K562 (cell line): ENCODE results near the gene ZBTB9. TPM values are rescaled to one million over a fixed set of nuclear protein-coding genes. Genes with fewer than 3 reads are reported as not detected.

Experiments
- ATAC-seq: fragments of 200-7000 bp; cut with Tn5 transposase; 3 replicates; pipeline ENCODE4 v1.9.1; 2020; ENCODE audit warnings: moderate library complexity
- BruUV-seq: library from RNA; stranded (reverse); fragments of 400-500 nt; replicated peaks from 2 replicates; lab custom pipeline; 2021; lab: Mats Ljungman, UMichigan
- CTCF ChIA-PET: fragments of 300-600 bp; formaldehyde crosslinking; extraction: SDS; loops from one replicate; lab custom pipeline; 2021; ENCODE audit warnings: low intra/inter-chr PET ratio; lab: Yijun Ruan, JAX
- POLR2A ChIA-PET: fragments of 300-600, 350-650 bp; sonication (Branson Sonifier 250); formaldehyde crosslinking; extraction: SDS; loops from one replicate; lab custom pipeline; 2021; ENCODE audit warnings: antibody characterized with exemption, inconsistent platforms; lab: Yijun Ruan, JAX
- DNase-seq, 4 experiments: peaks; one replicate each; pipeline versions ENCODE4 v3.0.0 to v3.0.0-alpha.2; 2011 to 2018; ENCODE audit warnings: low spot score in 3 of 4, mixed read lengths in 3 of 4; ENCODE audit errors: extremely low read depth in 1 of 4
- FAIRE-seq: peaks from 2 replicates; lab custom pipeline; 2011; peaks lifted over from hg19 to GRCh38; lab: Jason Lieb, UNC
- H2AFZ ChIP-seq: 2 replicates; pipeline ENCODE4 v1.6.0; 2011; ENCODE audit warnings: low read depth, low read length, control low read depth, inconsistent platforms
- H3K27ac ChIP-seq: fragments of 200-600 bp; 3 replicates; pipeline ENCODE4 v1.8.0; 2011; ENCODE audit warnings: low read depth, mild to moderate bottlenecking, control low read depth, inconsistent platforms, low read length, moderate library complexity, mixed read lengths; ENCODE audit errors: extremely low read depth
- H3K27me3 ChIP-seq, 2 experiments: fragments of 300-600 bp in 1 of 2; 2 replicates in 1 of 2; 3 replicates in 1 of 2; pipeline versions ENCODE4 v1.6.0 to v1.8.0; 2011; ENCODE audit warnings: inconsistent platforms in 2 of 2, low read length in 2 of 2, mild to moderate bottlenecking in 1 of 2, mixed read lengths in 1 of 2, moderate library complexity in 1 of 2; ENCODE audit not compliant: control insufficient read depth in 2 of 2, insufficient read depth in 2 of 2
- H3K36me3 ChIP-seq: fragments of 300-600 bp; 3 replicates; pipeline ENCODE4 v1.8.0; 2011; ENCODE audit warnings: mild to moderate bottlenecking, low read length, inconsistent platforms; ENCODE audit not compliant: control insufficient read depth, insufficient read depth
- H3K4me1 ChIP-seq, 2 experiments: fragments of 200-600 bp in 1 of 2; replicated peaks in 1 of 2; 2 replicates in 1 of 2; 3 replicates in 1 of 2; pipeline versions ENCODE4 v1.5.1 to v1.8.0; 2011; ENCODE audit warnings: inconsistent platforms in 2 of 2, low read length in 2 of 2, mild to moderate bottlenecking in 1 of 2, mixed read lengths in 1 of 2, moderate library complexity in 1 of 2; ENCODE audit not compliant: control insufficient read depth in 2 of 2, insufficient read depth in 2 of 2
- H3K4me2 ChIP-seq: 2 replicates; pipeline ENCODE4 v1.6.1; 2011; ENCODE audit warnings: low read length, control low read depth, inconsistent platforms, mixed read lengths; ENCODE audit not compliant: insufficient read depth
- H3K4me3 ChIP-seq: fragments of 200-600 bp; sonication (generic), shearing (Covaris generic); 2 replicates; pipeline ENCODE4 v1.5.1; 2016; ENCODE audit warnings: control low read depth, inconsistent platforms
- H3K79me2 ChIP-seq: fragments of 200-600 bp; 3 replicates; pipeline ENCODE4 v1.8.0; 2011; ENCODE audit warnings: low read length, inconsistent platforms; ENCODE audit not compliant: control insufficient read depth, insufficient read depth
- H3K9ac ChIP-seq, 2 experiments: 2 replicates each; pipeline versions ENCODE4 v1.6.0 to v1.6.1; 2011; ENCODE audit warnings: low read depth in 2 of 2, low read length in 2 of 2, control low read depth in 1 of 2, inconsistent platforms in 1 of 2, mild to moderate bottlenecking in 1 of 2, mixed read lengths in 1 of 2; ENCODE audit not compliant: insufficient read depth in 1 of 2
- H3K9me1 ChIP-seq: one replicate; pipeline ENCODE4 v1.6.0; 2011; ENCODE audit warnings: inconsistent platforms, mild to moderate bottlenecking, low read length, moderate library complexity; ENCODE audit not compliant: control insufficient read depth, insufficient read depth
- H3K9me3 ChIP-seq: replicated peaks from 2 replicates; pipeline ENCODE4 v1.5.1; 2011; ENCODE audit warnings: low read depth, low read length, inconsistent platforms; ENCODE audit not compliant: control insufficient read depth, insufficient read depth
- H4K20me1 ChIP-seq: replicated peaks from 2 replicates; pipeline ENCODE4 v1.6.1; 2011; ENCODE audit warnings: low read length, inconsistent platforms, mixed read lengths; ENCODE audit not compliant: control insufficient read depth, insufficient read depth
- CEBPB ChIP-seq: fragments of 450-650 bp; IDR thresholded peaks from 2 replicates; pipeline ENCODE4 v1.6.1; 2016; ENCODE audit warnings: missing genetic modification characterization, missing compliant biosample characterization
- CREBBP ChIP-seq: IDR thresholded peaks from one replicate; pipeline ENCODE4 v1.6.1; 2012; ENCODE audit warnings: low read depth, mild to moderate bottlenecking, control low read depth, inconsistent platforms, low read length
- MECOM ChIP-seq: fragments of 250-450 bp; sonication (Bioruptor Pico); IDR thresholded peaks from 2 replicates; pipeline ENCODE4 v1.8.0; 2022; ENCODE audit warnings: inconsistent platforms
- RAD51 ChIP-seq: fragments of 450-650 bp; IDR thresholded peaks from 2 replicates; pipeline ENCODE4 v1.7.1; 2016; ENCODE audit warnings: low read depth, mild to moderate bottlenecking, borderline replicate concordance
- SNIP1 ChIP-seq: fragments of 450-650 bp; IDR thresholded peaks from 2 replicates; pipeline ENCODE4 v1.7.1; 2017; ENCODE audit warnings: low read depth, mild to moderate bottlenecking
- ZFP36 ChIP-seq: fragments of 150-350 bp; IDR thresholded peaks from 2 replicates; pipeline ENCODE4 v1.6.1; 2018; ENCODE audit warnings: low read length, low read depth; ENCODE audit not compliant: partially characterized antibody
- ZKSCAN8 ChIP-seq: fragments of 200-800 bp; sonication (Bioruptor generic); IDR thresholded peaks from 2 replicates; pipeline ENCODE4 v1.6.1; 2016; ENCODE audit warnings: missing genetic modification characterization, missing compliant biosample characterization
- ZNF830 ChIP-seq: fragments of 250-450 bp; sonication (Bioruptor Pico); IDR thresholded peaks from 2 replicates; pipeline ENCODE4 v1.5.0; 2021; ENCODE audit warnings: mild to moderate bottlenecking
- WGBS: fragments of 100-300 bp; shearing (Covaris generic); methylation state at CpG from one replicate; pipeline ENCODE4 v1.1.6; 2016; ENCODE audit warnings: low coverage, mixed read lengths; ENCODE audit not compliant: insufficient coverage; ENCODE audit errors: missing lambda C conversion rate; 5-methylcytosine and 5-hydroxymethylcytosine counted together
- in situ Hi-C: fragments of 300-500 bp; cut with MboI; formaldehyde crosslinking; loops from 4 replicates; pipeline ENCODE4 v1.15.0; 2018; ENCODE audit warnings: inconsistent platforms, mixed read lengths
- intact Hi-C: fragments of 100-400 bp; cut with micrococcal nuclease; formaldehyde crosslinking; loops from 2 replicates; pipeline ENCODE4 v1.14.2; 2022
- polyA plus RNA-seq, 8 experiments: library from polyadenylated mRNA; depleted of rRNA in 4 of 8; stranded (reverse) in 5 of 8; unstranded in 3 of 8; fragments of >200 nt; fragmentation: Nextera tagmentation in 2 of 8; fragmentation: Illumina TruSeq in 1 of 8; extraction: Ambion mirVana in 2 of 8; extraction: Trizol in 1 of 8; gene quantifications; 2 replicates each; pipeline versions ENCODE4 v1.2.1 to v1.2.3, GENCODE V29; 2011 to 2014; ENCODE audit warnings: inconsistent platforms in 1 of 8, missing spikeins in 1 of 8
- total RNA-seq, 7 experiments: library from RNA; depleted of rRNA in 6 of 7; stranded (reverse); fragments of >200 nt in 6 of 7; fragmentation: Illumina TruSeq in 2 of 7; extraction: Trizol in 2 of 7; gene quantifications; 2 replicates each; pipeline versions ENCODE4 v1.2.1 to v1.2.3, GENCODE V29; 2011 to 2021; ENCODE audit warnings: low replicate concordance in 1 of 7

ZBTB9 gene
- total and polyA plus RNA-seq, 9 of the 15 experiments (the other 6 are each of a cell fraction or from before 2014, with no cell fraction given): 1.9 to 19.5 (median 10.4) TPM

GRCh38 chr6:33466075-33466735, 11.8 kb downstream of the ZBTB9 start (continued):
- no peak for TF ChIP-seq SNIP1

GRCh38 chr6:33467091-33467490, 12.7 kb downstream of the ZBTB9 start:
- TF ChIP-seq ZKSCAN8 (CRISPR knock-in tag): no peak
- peak; percentile 68 for TF ChIP-seq ZFP36
- POLR2A ChIA-PET: interaction anchor here (0.9 kb wide), 1 partner anchor 9 kb away, joined by 3 read pairs; no protein-coding TSS in a partner anchor
- ATAC-seq (no peak), FAIRE-seq (no peak), DNase-seq (no peak)
- H3K4me3 ChIP-seq: no peak overlapping the region
- WGBS: 39% methylated on average over 7 of the region's 7 CpGs
- no peaks in the 10 kb centered on the region for H3K27me3 ChIP-seq
- no peaks in the 10 kb centered on the region for H3K79me2 ChIP-seq
- H3K4me2 ChIP-seq: no peak overlapping the region
- H3K4me1 ChIP-seq: no peaks in the 10 kb centered on the region; a peak in 1 of 5 replicates
- no peak overlapping the region for H3K27ac ChIP-seq
- H3K36me3 ChIP-seq: no peaks in the 10 kb centered on the region
- H3K9me1 ChIP-seq: no peaks in the 10 kb centered on the region
- H4K20me1 ChIP-seq: no peaks in the 10 kb centered on the region
- CTCF ChIA-PET: no interaction called here
- in situ Hi-C loops: no loop called here
- intact Hi-C loops: no loop called here
- no peak overlapping the region for H2AFZ ChIP-seq
- H3K9ac ChIP-seq: no peak overlapping the region
- no TSS peak for BruUV-seq
- no peaks in the 10 kb centered on the region for H3K9me3 ChIP-seq

GRCh38 chr6:33469661-33470060, 15.3 kb downstream of the ZBTB9 start:
- ChIA-PET POLR2A (interaction anchor here (0.6 to 1.1 kb wide), 3 partner anchors 14 to 39 kb away, joined by 3 read pairs; no protein-coding TSS in a partner anchor), CTCF (no interaction called here)
- Histone ChIP-seq H3K36me3 (no peaks in the 10 kb centered on the region), H3K9me1 (no peaks in the 10 kb centered on the region), H3K27ac (no peak overlapping the region), H3K27me3 (no peaks in the 10 kb centered on the region), H3K4me3 (no peak overlapping the region), H3K9ac (no peak overlapping the region), H4K20me1 (no peaks in the 10 kb centered on the region), H2AFZ (no peak overlapping the region; the same call in 1 of the 2 replicates), H3K4me1 (no peaks in the 10 kb centered on the region; a peak in 1 of 5 replicates), H3K79me2 (no peaks in the 10 kb centered on the region), H3K9me3 (no peaks in the 10 kb centered on the region), H3K4me2 (no peak overlapping the region)
- WGBS: 24% methylated on average over 3 of the region's 3 CpGs
- ATAC-seq: no peak
- BruUV-seq: no TSS peak
- intact Hi-C loops: no loop called here
- DNase-seq: no peak
- TF ChIP-seq CEBPB (tag) (no peak), RAD51 (no peak), MECOM (CRISPR knock-in tag) (no peak), ZNF830 (CRISPR knock-in tag) (no peak), CREBBP (no peak)
- in situ Hi-C loops: no loop called here
- no peak for FAIRE-seq
